GM18867 (cell line): ENCODE data around the gene N4BP2.

ENCODE experiments used
- ATAC-seq: cut with Tn5 transposase; IDR thresholded peaks from one replicate; pipeline ENCODE4 v1.9.1; 2021; ENCODE audit warnings: mild to moderate bottlenecking, moderate library complexity; ENCODE audit not compliant: unreplicated experiment

Gene N4BP2

GRCh38 chr4:40190465-40190864 is 133.8 kb downstream of the N4BP2 start:
- no peak for ATAC-seq

GRCh38 chr4:40190880-40191815 is 134.5 kb downstream of the N4BP2 start:
- ATAC-seq: no peak

- peak; percentile 39 for ATAC-seq
Measured at GRCh38 chr4:40192114-40193015, 135.7 kb downstream of the N4BP2 start.

- ATAC-seq: peak; percentile 30
Measured at GRCh38 chr4:40193016-40193571, 136.4 kb downstream of the N4BP2 start.

- no peak for ATAC-seq
Measured at GRCh38 chr4:40193578-40193977, 136.9 kb downstream of the N4BP2 start.

- no peak for ATAC-seq
Measured at GRCh38 chr4:40194602-40195161, 138.0 kb downstream of the N4BP2 start.

- ATAC-seq: no peak
Measured at GRCh38 chr4:40195182-40196177, 138.8 kb downstream of the N4BP2 start.

GRCh38 chr4:40196272-40196671 is 139.6 kb downstream of the N4BP2 start:
- no peak for ATAC-seq

GRCh38 chr4:40196724-40197281 is 140.2 kb downstream of the N4BP2 start, which contains the start of gene RHOH:
TSS of gene RHOH (plus strand) at chr4:40197031. CDS start at chr4:40243387, 46,356 bp downstream.
- ATAC-seq: peak; percentile 17

GRCh38 chr4:40197879-40198689 is 141.4 kb downstream of the N4BP2 start:
- no peak for ATAC-seq

GRCh38 chr4:40199179-40199670 is 142.6 kb downstream of the N4BP2 start:
- ATAC-seq: no peak

- peak; percentile 55 for ATAC-seq
Measured at GRCh38 chr4:40199999-40200874, 143.6 kb downstream of the N4BP2 start.

GRCh38 chr4:40200875-40201801 is 144.5 kb downstream of the N4BP2 start:
- ATAC-seq: no peak

- ATAC-seq: no peak
Measured at GRCh38 chr4:40201898-40202297, 145.2 kb downstream of the N4BP2 start.

- ATAC-seq: no peak
Measured at GRCh38 chr4:40202474-40202873, 145.8 kb downstream of the N4BP2 start.
